ENCODE results near the gene ZNF653. TPM values are rescaled to one million over a fixed set of nuclear protein-coding genes. Genes with fewer than 3 reads are reported as not detected.

Gene ZNF653
- total RNA-seq, 1 experiment from 2014 or later: 10.3 TPM

- TF ChIP-seq ZBTB43 (CRISPR knock-in tag; IDR thresholded peaks at IDR 0.05) (0 out of 2 replicates have a peak, but pooled peaks have one; percentile 46), PREB (CRISPR knock-in tag; IDR thresholded peaks at IDR 0.05; ENCODE audit: borderline replicate concordance) (no peak), JAZF1 (CRISPR knock-in tag; IDR thresholded peaks at IDR 0.05) (no peak), RORB (CRISPR knock-in tag; IDR thresholded peaks at IDR 0.05) (no peak), ERG (CRISPR knock-in tag; IDR thresholded peaks at IDR 0.05) (no peak), IRF1 (CRISPR knock-in tag; IDR thresholded peaks at IDR 0.05) (no peak), ZNF416 (CRISPR knock-in tag; IDR thresholded peaks at IDR 0.05) (no peak), ARID4B (CRISPR knock-in tag; IDR thresholded peaks at IDR 0.05; ENCODE audit: borderline replicate concordance) (0 out of 2 replicates have a peak, but pooled peaks have one; percentile 54), ZNF671 (CRISPR knock-in tag; IDR thresholded peaks at IDR 0.05) (no peak), ETV6 (CRISPR knock-in tag; IDR thresholded peaks at IDR 0.05) (peak; percentile 66; the same call in 1 of the 2 replicates), GABPB1 (CRISPR knock-in tag; IDR thresholded peaks at IDR 0.05) (no peak), CBFB (CRISPR knock-in tag; IDR thresholded peaks at IDR 0.05; ENCODE audit: low read depth) (no peak), ZNF138 (CRISPR knock-in tag; conservative IDR thresholded peaks at IDR 0.05) (no peak), ZNF532 (CRISPR knock-in tag; IDR thresholded peaks at IDR 0.05; ENCODE audit: borderline replicate concordance) (no peak), TP53 (CRISPR knock-in tag; IDR thresholded peaks at IDR 0.05) (no peak), AR (CRISPR knock-in tag; IDR thresholded peaks at IDR 0.05) (no peak), NR1H2 (CRISPR knock-in tag; IDR thresholded peaks at IDR 0.05) (no peak), NFATC4 (CRISPR knock-in tag; IDR thresholded peaks at IDR 0.05) (0 out of 2 replicates have a peak, but pooled peaks have one; percentile 35), E2F4 (CRISPR knock-in tag; IDR thresholded peaks at IDR 0.05; ENCODE audit: borderline replicate concordance, low read depth) (no peak)
These were observed 23.9 kb downstream of the ZNF653 start (continued) for GRCh38 chr19:11481534-11482383.
